HFFc6 (cell line): ENCODE measurements around the gene SCN1A. TPM values are rescaled to one million over a fixed set of nuclear protein-coding genes. Genes with fewer than 3 reads are reported as not detected.

Source experiments
- DNase-seq: peaks from one replicate; pipeline ENCODE4 v3.0.0-alpha.2; 2018
- H3K27ac Mint-ChIP-seq: 2 replicates; pipeline ENCODE4 v1.8.0; 2020; ENCODE audit warnings: mild to moderate bottlenecking, mixed read lengths
- H3K27me3 Mint-ChIP-seq: 2 replicates; pipeline ENCODE4 v1.8.0; 2021; ENCODE audit warnings: mild to moderate bottlenecking, moderate library complexity, mixed read lengths; ENCODE audit not compliant: insufficient read depth
- H3K36me3 Mint-ChIP-seq: 2 replicates; pipeline ENCODE4 v1.8.0; 2021; ENCODE audit warnings: low read depth, mixed read lengths
- H3K4me1 Mint-ChIP-seq: 2 replicates; pipeline ENCODE4 v1.8.0; 2020; ENCODE audit warnings: low read depth, mixed read lengths
- H3K4me3 Mint-ChIP-seq: 2 replicates; pipeline ENCODE4 v1.8.0; 2020; ENCODE audit warnings: mild to moderate bottlenecking, moderate library complexity, mixed read lengths
- H3K9me3 Mint-ChIP-seq: 2 replicates; pipeline ENCODE4 v1.8.0; 2020; ENCODE audit warnings: mild to moderate bottlenecking, mixed read lengths
- CTCF ChIP-seq: fragments of 200-600 bp; sonication (generic); IDR thresholded peaks from 2 replicates; pipeline ENCODE4 v1.5.0; 2021; ENCODE audit warnings: antibody characterized with exemption, mild to moderate bottlenecking
- total RNA-seq, 6 experiments: library from RNA; stranded (reverse); fragmentation: NEBNext Ultra II Directional; extraction: Animal tissue kit (Norgen Biotek cat#: 25700); gene quantifications; 2 replicates in 1 of 6; 3 replicates in 5 of 6; pipeline ENCODE4 v1.2.3, GENCODE V29; 2021

SCN1A gene
- total RNA-seq, 6 experiments from 2014 or later, result not detected

- TF ChIP-seq CTCF, result no peak
- H3K9me3 Mint-ChIP-seq, result no peaks in the 10 kb centered on the region
- no peaks in the 10 kb centered on the region for H3K36me3 Mint-ChIP-seq
- no peak overlapping the region for H3K4me3 Mint-ChIP-seq
- 0 out of 2 replicates have a peak, but pooled peaks cover 1% of the 10 kb centered on the region for H3K27me3 Mint-ChIP-seq
- no peak for DNase-seq
- peaks cover 15% of the 10 kb centered on the region for H3K4me1 Mint-ChIP-seq
- no peak overlapping the region for H3K27ac Mint-ChIP-seq
Observed at GRCh38 chr2:165957030-165957675, 170.7 kb downstream of the SCN1A start.

GRCh38 chr2:165953655-165954606 is 173.9 kb downstream of the SCN1A start, which contains the start of gene TTC21B:
TSS of gene TTC21B (minus strand) at chr2:165953776. CDS start at chr2:165953705, 71 bp downstream.
- peaks cover 15% of the 10 kb centered on the region for H3K4me1 Mint-ChIP-seq
- H3K27ac Mint-ChIP-seq, result no peak within 1 kb of the TSS
- H3K36me3 Mint-ChIP-seq, result no peaks in the 10 kb centered on the region
- peak; percentile 96 for TF ChIP-seq CTCF
- H3K27me3 Mint-ChIP-seq, result no peaks in the 10 kb centered on the region
- DNase-seq, result peak; percentile 92
- H3K9me3 Mint-ChIP-seq, result no peaks in the 10 kb centered on the region
- no peak within 1 kb of the TSS; the same call in 1 of the 2 replicates for H3K4me3 Mint-ChIP-seq

- H3K4me3 Mint-ChIP-seq, result no peak overlapping the region
- peak; percentile 33 for DNase-seq
- TF ChIP-seq CTCF, result no peak
- H3K27me3 Mint-ChIP-seq, result no peaks in the 10 kb centered on the region
- peaks cover 15% of the 10 kb centered on the region for H3K4me1 Mint-ChIP-seq
- no peaks in the 10 kb centered on the region for H3K9me3 Mint-ChIP-seq
- no peak overlapping the region for H3K27ac Mint-ChIP-seq
- no peaks in the 10 kb centered on the region for H3K36me3 Mint-ChIP-seq
Observed at GRCh38 chr2:165953306-165953654, 174.5 kb downstream of the SCN1A start.

GRCh38 chr2:165952741-165953211 is 175.0 kb downstream of the SCN1A start:
- H3K4me1 Mint-ChIP-seq, result peaks cover 15% of the 10 kb centered on the region
- no peaks in the 10 kb centered on the region for H3K27me3 Mint-ChIP-seq
- H3K4me3 Mint-ChIP-seq, result no peak overlapping the region
- no peak overlapping the region for H3K27ac Mint-ChIP-seq
- no peak for TF ChIP-seq CTCF
- H3K9me3 Mint-ChIP-seq, result no peaks in the 10 kb centered on the region
- no peaks in the 10 kb centered on the region for H3K36me3 Mint-ChIP-seq
- peak; percentile 30 for DNase-seq

GRCh38 chr2:165952085-165952484 is 175.7 kb downstream of the SCN1A start:
- Mint-ChIP-seq H3K27me3 (no peaks in the 10 kb centered on the region), H3K36me3 (no peaks in the 10 kb centered on the region), H3K4me1 (peaks cover 15% of the 10 kb centered on the region), H3K4me3 (no peak overlapping the region), H3K9me3 (no peaks in the 10 kb centered on the region), H3K27ac (no peak overlapping the region)
- no peak for DNase-seq
- no peak for TF ChIP-seq CTCF
